SW480 (cell line): Measurements from ENCODE around the gene HMMR.
"Not testable (repeated sequence)": the region's sequence is repeated elsewhere in the genome, so short reads cannot be mapped to it uniquely, and the experiment has no call there.

Experiments
- DNase-seq: peaks from one replicate; pipeline ENCODE4 v3.0.0-alpha.2; 2016; ENCODE audit warnings: low spot score

HMMR gene

GRCh38 chr5:163506726-163507125 is 46.3 kb downstream of the HMMR start:
- DNase-seq = peak; percentile 28

DNA sequence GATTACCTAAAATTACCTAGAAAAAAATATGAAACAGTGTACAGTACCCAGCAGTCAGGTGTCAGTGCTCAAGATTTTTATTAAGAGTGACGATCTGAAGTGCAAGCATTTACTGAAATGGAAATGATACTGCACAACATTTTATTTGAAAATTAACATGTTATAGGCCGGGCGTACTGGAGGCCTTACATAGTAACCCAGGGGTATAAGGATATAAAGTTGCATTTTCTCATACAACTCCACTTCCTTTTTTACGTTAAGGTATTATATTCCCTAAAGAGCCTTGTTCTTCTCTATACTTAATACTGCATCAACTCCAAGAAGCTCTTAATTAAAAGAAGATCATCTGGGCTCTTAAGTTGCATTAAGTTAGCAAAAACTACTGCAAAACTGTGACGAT is 48.3 kb downstream of the HMMR start:
- DNase-seq = no peak

- peak; percentile 83 for DNase-seq
Observed at GRCh38 chr5:163509291-163509951, 49.0 kb downstream of the HMMR start.

DNA sequence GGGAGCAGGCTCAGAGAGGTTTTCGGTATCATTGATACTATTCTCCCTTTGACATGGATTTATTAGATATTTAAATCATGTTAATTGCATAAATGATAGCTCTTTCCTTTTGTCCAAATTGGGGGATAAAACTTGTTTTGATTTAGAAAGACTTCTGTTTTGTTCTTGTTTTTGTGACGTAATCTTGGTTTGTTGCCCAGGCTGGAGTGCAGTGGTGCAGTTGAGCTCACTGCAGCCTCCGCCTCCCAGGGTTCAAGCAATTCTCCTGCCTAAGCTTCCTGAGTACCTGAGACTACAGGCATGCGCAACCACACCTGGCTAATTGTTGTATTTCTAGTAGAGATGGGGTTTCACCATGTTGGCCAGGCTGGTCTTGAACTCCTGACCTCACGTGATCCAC is 52.1 kb downstream of the HMMR start:
- no peak for DNase-seq

DNA sequence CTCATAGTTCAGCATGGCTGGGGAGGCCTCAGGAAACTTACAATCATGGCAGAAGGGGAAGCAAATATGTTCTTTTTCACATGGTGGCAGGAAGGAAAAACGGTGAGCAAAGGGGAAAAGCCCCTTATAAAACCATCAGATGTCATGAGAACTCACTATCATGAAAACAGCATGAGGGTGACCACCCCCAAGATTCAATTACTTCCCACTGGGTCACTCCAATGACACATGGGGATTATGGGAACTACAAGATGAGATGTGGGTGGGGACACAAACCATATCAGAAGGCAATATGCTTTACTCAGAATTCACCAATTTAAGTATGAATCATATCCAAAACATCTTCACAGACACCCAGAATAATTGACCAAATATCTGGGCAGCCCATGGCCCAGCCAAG is 64.7 kb downstream of the HMMR start:
- no peak for DNase-seq

DNA sequence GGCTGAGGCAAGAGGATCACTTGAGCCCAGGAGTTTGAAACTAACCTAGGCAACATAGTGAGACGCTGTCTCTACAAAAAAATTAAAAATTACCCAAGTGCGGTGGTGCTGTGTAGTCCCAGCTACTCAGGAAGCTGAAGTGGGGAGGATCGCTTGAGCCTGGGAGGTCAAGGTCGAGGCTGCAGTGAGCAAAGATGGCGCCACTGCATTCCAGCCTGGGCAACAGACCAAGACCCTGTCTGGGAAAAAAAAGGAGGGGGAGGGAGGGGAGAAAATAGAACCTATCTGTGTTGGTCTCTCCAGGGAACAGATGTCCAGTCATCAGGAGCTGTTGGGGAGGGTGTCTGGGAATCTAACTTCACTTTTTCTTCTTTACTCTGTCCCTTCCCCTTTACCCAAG is 69.3 kb downstream of the HMMR start:
- DNase-seq = no peak

DNA sequence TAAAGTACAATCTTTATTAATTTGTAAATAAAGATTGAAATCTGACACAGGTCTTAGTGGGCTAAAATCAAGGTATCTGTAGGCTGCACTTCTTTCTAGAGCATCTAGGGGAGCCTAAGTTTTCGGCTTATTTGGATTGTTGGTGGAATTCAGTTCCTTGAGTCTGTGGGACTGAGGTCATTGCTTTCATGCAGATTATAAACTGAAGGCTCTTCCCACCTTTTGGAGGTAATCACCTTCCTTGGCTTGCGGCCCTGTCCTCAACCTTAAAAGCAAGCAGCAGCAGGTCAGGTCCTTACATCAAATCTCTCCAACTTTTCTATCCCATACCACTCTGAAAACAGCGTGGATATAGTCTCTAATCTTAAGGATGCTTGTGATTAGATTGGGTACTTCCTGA is 70.8 kb downstream of the HMMR start:
- DNase-seq = no peak

DNA sequence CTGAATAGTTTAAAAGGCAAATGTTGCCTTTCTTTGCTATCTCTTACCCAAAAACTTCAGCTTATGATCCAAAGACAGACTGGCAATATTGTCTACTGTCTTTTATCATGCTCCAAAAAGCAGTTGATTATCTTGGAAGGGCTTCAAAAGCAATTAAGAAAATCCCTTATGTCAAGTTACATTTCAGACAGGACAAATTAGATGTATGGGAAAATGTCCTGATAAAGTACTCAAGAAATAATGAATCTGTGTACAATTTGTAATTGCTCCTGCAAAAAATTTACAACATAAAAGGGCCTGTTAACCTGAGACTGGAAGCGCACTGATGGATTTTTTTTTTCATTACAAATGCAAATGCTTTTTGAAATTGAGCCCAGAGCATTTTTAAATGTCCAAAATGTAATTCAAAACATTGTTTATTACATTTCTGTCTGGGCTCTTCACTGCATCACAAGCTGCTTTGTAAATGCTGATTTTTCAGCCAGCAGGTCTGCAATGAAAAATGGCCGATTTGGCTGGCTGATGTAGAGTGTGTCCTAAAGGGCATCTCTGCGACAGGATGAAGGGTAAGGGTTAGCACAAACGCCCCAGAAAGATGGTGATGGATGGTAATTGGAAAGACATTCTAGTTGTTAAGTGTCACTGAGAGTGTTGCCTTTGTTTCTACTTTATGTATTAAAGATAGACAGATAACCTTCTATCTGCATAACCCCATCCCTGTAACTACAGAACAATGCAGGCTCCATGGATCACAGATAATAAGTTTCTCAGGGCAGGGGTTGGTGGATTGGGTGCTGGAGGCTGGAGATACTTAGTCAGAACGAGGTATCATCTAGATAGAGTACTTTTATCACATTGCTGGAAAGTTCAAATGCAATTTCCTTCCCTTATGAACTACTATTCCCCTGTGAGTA is 72.0 kb downstream of the HMMR start:
- no peak for DNase-seq

DNA sequence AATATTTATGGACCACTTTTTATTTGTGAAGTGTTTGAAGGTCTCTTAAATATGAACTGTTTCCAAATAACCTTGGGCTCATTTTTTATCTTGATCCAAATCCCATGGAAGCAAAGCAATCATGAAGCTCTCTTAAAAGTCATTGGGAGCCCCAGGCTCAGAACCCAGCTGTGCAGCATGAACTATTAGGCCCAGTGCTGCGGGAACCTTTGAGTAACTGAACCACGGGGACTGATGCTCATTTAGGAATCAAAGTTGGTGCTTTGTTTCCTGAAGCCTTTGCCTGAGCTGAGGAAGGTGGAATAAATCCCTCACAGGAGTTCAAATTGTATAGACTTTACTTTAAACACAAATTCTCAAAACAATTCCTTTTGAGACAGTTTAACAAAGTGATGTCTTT is 72.8 kb downstream of the HMMR start:
- DNase-seq = no peak

DNA sequence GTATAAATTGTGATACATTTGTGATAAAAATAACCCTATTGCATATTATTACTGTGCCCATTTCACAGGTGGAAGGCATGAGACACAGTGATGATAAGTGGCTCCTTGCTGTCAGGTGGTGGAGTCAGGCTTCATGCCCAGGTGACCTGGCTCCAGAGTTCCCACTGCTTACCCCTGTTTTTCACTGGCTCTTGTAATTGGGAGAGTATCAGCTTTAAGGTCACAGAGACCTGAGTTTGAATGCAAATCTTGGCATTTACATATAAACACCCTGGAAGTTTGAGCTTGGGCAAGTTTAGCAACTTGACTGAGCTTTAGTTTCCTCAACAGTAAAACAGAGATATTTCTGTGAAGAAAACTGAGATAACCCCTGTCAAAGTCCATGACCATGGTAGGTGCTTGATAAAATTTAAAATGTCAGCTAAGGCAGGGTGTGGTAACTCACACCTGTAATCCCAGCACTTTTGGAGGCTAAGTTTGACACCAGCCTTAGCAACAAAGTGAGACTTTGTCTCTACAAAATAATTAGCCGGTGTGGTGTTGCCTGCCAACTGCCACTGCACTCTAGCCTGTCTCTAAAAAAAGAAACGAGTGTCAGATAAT is 74.2 kb downstream of the HMMR start:
- no peak for DNase-seq

DNA sequence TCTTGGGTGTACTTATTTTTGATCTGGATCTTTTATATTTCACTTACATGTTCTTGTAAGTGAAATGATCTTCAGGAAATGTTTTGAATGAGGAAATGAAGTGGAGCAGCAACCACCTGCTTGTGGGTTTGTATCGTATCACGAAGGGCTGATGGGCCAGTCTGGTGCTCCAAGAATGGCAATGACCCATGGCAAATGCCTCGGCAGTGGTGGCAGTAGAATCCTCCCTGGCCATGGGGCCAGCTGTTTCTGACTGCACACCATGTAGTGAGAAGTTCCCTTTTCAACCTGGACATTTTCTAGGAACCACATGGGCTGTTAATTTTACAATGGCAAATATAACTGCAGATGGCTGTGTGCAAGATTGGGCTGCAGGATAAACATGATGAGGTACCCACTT is 74.9 kb downstream of the HMMR start:
- DNase-seq = no peak

DNA sequence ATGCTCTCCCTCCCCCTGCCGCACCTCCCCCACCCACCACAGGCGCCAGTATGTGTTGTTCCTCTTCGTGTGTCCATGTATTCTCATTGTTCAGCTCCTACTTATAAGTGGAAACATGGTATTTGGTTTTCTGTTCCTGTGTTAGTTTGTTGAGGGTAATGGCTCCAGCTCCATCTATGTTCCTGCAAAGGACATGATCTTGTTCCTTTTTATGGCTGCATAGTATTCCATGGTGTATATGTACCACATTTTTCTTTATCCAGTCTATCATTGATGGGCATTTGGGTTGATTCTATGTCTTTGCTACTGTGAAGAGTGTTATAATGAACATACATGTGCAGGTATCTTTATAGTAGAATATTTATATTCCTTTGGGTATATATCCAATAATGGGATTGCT is 76.0 kb downstream of the HMMR start:
- not testable (repeated sequence) for DNase-seq

- DNase-seq = no peak
Observed at GRCh38 chr5:163540696-163541095, 80.3 kb downstream of the HMMR start.
